Ammon's horn (tissue), 1 donor: ENCODE data around the gene FUT6.

Experiments
- DNase-seq: peaks from one replicate; pipeline ENCODE4 v3.0.0-alpha.2; 2016; ENCODE audit warnings: low spot score

Gene FUT6

GRCh38 chr19:5827891-5828660 lies 11.4 kb downstream of the FUT6 start:
- DNase-seq, result peak; percentile 67

GRCh38 chr19:5827342-5827890 lies 12.1 kb downstream of the FUT6 start:
- no peak for DNase-seq

- DNase-seq, result no peak
Measured at GRCh38 chr19:5826531-5827341, 12.8 kb downstream of the FUT6 start.

- no peak for DNase-seq
Measured at GRCh38 chr19:5825178-5825577, 14.3 kb downstream of the FUT6 start.

GRCh38 chr19:5824751-5825150 lies 14.8 kb downstream of the FUT6 start:
- no peak for DNase-seq

GRCh38 chr19:5823579-5824281 lies 15.8 kb downstream of the FUT6 start:
- no peak for DNase-seq

GRCh38 chr19:5822181-5822844 lies 17.2 kb downstream of the FUT6 start:
- DNase-seq, result no peak

- DNase-seq, result no peak
Measured at GRCh38 chr19:5821521-5822180, 17.9 kb downstream of the FUT6 start.

GRCh38 chr19:5820785-5821184 lies 18.7 kb downstream of the FUT6 start:
- no peak for DNase-seq

- no peak for DNase-seq
Measured at GRCh38 chr19:5818594-5818993, 20.9 kb downstream of the FUT6 start.

- DNase-seq, result no peak
Measured at GRCh38 chr19:5817218-5817617, 22.3 kb downstream of the FUT6 start.

GRCh38 chr19:5814852-5815246 lies 24.7 kb downstream of the FUT6 start:
- DNase-seq, result no peak

- DNase-seq, result no peak
Measured at GRCh38 chr19:5814123-5814851, 25.2 kb downstream of the FUT6 start.

GRCh38 chr19:5811117-5811516 lies 28.4 kb downstream of the FUT6 start:
- no peak for DNase-seq

- DNase-seq, result no peak
Measured at GRCh38 chr19:5809469-5809868, 30.0 kb downstream of the FUT6 start.

- DNase-seq, result no peak
Measured at GRCh38 chr19:5809053-5809452, 30.4 kb downstream of the FUT6 start.

GRCh38 chr19:5808120-5808816 lies 31.2 kb downstream of the FUT6 start:
- no peak for DNase-seq

- no peak for DNase-seq
Measured at GRCh38 chr19:5806905-5807304, 32.6 kb downstream of the FUT6 start.

- no peak for DNase-seq
Measured at GRCh38 chr19:5806133-5806489, 33.4 kb downstream of the FUT6 start.

- DNase-seq, result no peak
Measured at GRCh38 chr19:5805462-5806132, 33.9 kb downstream of the FUT6 start.
